ENCODE data around the gene NOD1. TPM values are rescaled to one million over a fixed set of nuclear protein-coding genes. Genes with fewer than 3 reads are reported as not detected.

Gene NOD1
- total and polyA plus RNA-seq, 11 donors = 5.3 to 28.8 (median 9.0) TPM

GRCh38 chr7:30406664-30407425 is 71.7 kb downstream of the NOD1 start:
- no peak overlapping the region for H3K4me3 ChIP-seq
- peaks cover 0 to 6% (median 0%) of the 10 kb centered on the region in 12 donors for H3K4me1 ChIP-seq
- no peaks in the 10 kb centered on the region for H3K9me3 ChIP-seq
- H3K27ac ChIP-seq = peak overlapping the region in 4 of 12 donors; percentile 10 to 56 (median 35)
- H3K36me3 ChIP-seq = peaks cover 0 to 15% (median 0%) of the 10 kb centered on the region in 9 donors
- intact Hi-C loops (cut with DNase I) = loop anchor here in 1 of 10 donors (10.0 kb wide), 1 partner anchor 242 kb away; no protein-coding TSS in a partner anchor
- no peaks in the 10 kb centered on the region for H3K27me3 ChIP-seq
- WGBS, 4 donors = 63 to 73% (median 71%) methylated on average over 13 of the region's 13 CpGs
- peak; percentile 70 to 81 (median 75) for ATAC-seq
- peak in 1 of 5 donors; percentile 38 for DNase-seq
- TF ChIP-seq CTCF (IDR thresholded peaks at IDR 0.05) (no peak), POLR2A (IDR thresholded peaks at IDR 0.05) (no peak)

- H3K9me3 ChIP-seq = no peaks in the 10 kb centered on the region
- H3K27me3 ChIP-seq = no peaks in the 10 kb centered on the region
- 91 to 100% (median 96%) methylated on average over 2 of the region's 2 CpGs for WGBS, 4 donors
- H3K4me1 ChIP-seq = peaks cover 0 to 5% (median 0%) of the 10 kb centered on the region in 12 donors
- TF ChIP-seq POLR2A (IDR thresholded peaks at IDR 0.05) (no peak), CTCF (IDR thresholded peaks at IDR 0.05) (no peak)
- ATAC-seq (no peak), DNase-seq (no peak)
- H3K27ac ChIP-seq = no peak overlapping the region
- H3K4me3 ChIP-seq = no peak overlapping the region
- intact Hi-C loops (cut with DNase I) = loop anchor here in 1 of 10 donors (10.0 kb wide), 1 partner anchor 240 kb away; no protein-coding TSS in a partner anchor
- H3K36me3 ChIP-seq = peaks cover 0 to 15% (median 0%) of the 10 kb centered on the region in 9 donors
Observed at GRCh38 chr7:30405179-30405578, 73.4 kb downstream of the NOD1 start.

- Histone ChIP-seq H3K27me3 (no peaks in the 10 kb centered on the region), H3K4me3 (no peak overlapping the region), H3K27ac (no peak overlapping the region), H3K9me3 (no peaks in the 10 kb centered on the region), H3K36me3 (peaks cover 0 to 15% (median 0%) of the 10 kb centered on the region in 9 donors), H3K4me1 (peaks cover 0 to 5% (median 0%) of the 10 kb centered on the region in 12 donors)
- ATAC-seq (no peak), DNase-seq (no peak)
- intact Hi-C loops (cut with DNase I) = loop anchor here in 1 of 10 donors (10.0 kb wide), 1 partner anchor 239 kb away; no protein-coding TSS in a partner anchor
- 85 to 98% (median 91%) methylated on average over 3 of the region's 3 CpGs for WGBS, 4 donors
- TF ChIP-seq CTCF (IDR thresholded peaks at IDR 0.05) = no peak
- TF ChIP-seq POLR2A (IDR thresholded peaks at IDR 0.05) = no peak
Observed at GRCh38 chr7:30403477-30403876, 75.1 kb downstream of the NOD1 start.

GRCh38 chr7:30396389-30396788 is 82.2 kb downstream of the NOD1 start:
- no peaks in the 10 kb centered on the region for H3K27me3 ChIP-seq
- no peak for TF ChIP-seq POLR2A (IDR thresholded peaks at IDR 0.05)
- TF ChIP-seq CTCF (IDR thresholded peaks at IDR 0.05) = peak in 4 of 12 donors; percentile 12 to 29 (median 20)
- H3K4me1 ChIP-seq = peaks cover 0 to 5% (median 0%) of the 10 kb centered on the region in 12 donors
- no peak overlapping the region for H3K4me3 ChIP-seq
- no peaks in the 10 kb centered on the region for H3K9me3 ChIP-seq
- DNase-seq (no peak), ATAC-seq (no peak)
- whole genome bisulfite sequencing, 4 donors = 78 to 88% (median 80%) methylated on average over 7 of the region's 7 CpGs
- intact Hi-C loops (cut with DNase I) = no loop called here
- no peaks in the 10 kb centered on the region for H3K36me3 ChIP-seq
- no peak overlapping the region for H3K27ac ChIP-seq

Measured in heart left ventricle (tissue), 16 donors.